GM18502 (cell line): ENCODE measurements around the gene CYP2D6.

Experiments used
- ATAC-seq: cut with Tn5 transposase; IDR thresholded peaks from one replicate; pipeline ENCODE4 v1.9.1; 2021; ENCODE audit warnings: mild to moderate bottlenecking; ENCODE audit not compliant: unreplicated experiment, poor library complexity

The CYP2D6 gene

GRCh38 chr22:42091455-42091782 lies 39.2 kb downstream of the CYP2D6 start:
- no peak for ATAC-seq

- peak; percentile 93 for ATAC-seq
These were observed 39.8 kb downstream of the CYP2D6 start, which contains the start of gene NDUFA6 for GRCh38 chr22:42090596-42091454. NDUFA6 (minus strand) TSS chr22:42090772; CDS start chr22:42090744, 28 bp downstream.

- ATAC-seq = no peak
These were observed 44.6 kb downstream of the CYP2D6 start for GRCh38 chr22:42086051-42086450.

- ATAC-seq = no peak
These were observed 45.7 kb downstream of the CYP2D6 start for GRCh38 chr22:42084874-42085273.

- no peak for ATAC-seq
These were observed 47.5 kb downstream of the CYP2D6 start for GRCh38 chr22:42083119-42083518.

- ATAC-seq = no peak
These were observed 50.3 kb downstream of the CYP2D6 start for GRCh38 chr22:42080287-42080686.

- peak; percentile 79 for ATAC-seq
These were observed 51.0 kb downstream of the CYP2D6 start, which contains the start of gene SMDT1 for GRCh38 chr22:42079319-42080251. SMDT1 (plus strand) TSS chr22:42079700; CDS start chr22:42079769, 69 bp downstream.

- ATAC-seq = no peak
These were observed 51.9 kb downstream of the CYP2D6 start for GRCh38 chr22:42078469-42079318.

- ATAC-seq = no peak
These were observed 53.0 kb downstream of the CYP2D6 start for GRCh38 chr22:42077486-42078125.

GRCh38 chr22:42076764-42077485 lies 53.7 kb downstream of the CYP2D6 start:
- no peak for ATAC-seq
